ENCODE measurements around the gene SETSIP. TPM values are rescaled to one million over a fixed set of nuclear protein-coding genes. Genes with fewer than 3 reads are reported as not detected.

The SETSIP gene
- total RNA-seq, 6 experiments from 2014 or later: not detected

DNA sequence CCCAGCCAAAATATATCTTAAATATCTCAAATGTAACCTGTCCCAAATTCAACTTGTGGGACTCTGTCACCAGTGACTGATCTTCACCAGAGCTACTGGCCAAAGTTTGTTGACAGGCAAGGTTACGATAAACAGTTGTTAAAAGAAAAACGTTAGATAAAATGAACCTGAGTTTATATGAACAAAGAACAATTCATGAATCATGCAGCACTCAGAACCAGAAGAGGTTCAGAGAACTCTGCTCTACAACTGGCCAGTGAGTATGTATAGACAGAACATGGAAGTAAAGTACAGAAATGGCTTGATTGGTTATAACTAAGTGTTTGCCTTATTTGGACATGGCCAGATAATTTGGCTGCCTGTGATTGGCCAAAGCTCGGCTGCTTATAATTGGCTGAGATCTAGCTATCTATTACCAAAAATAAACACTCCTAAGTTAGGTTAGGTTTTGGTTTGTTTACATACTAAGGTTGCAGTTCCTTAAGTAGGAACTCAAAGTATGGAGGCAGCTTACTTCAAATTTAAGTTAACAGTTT, 30.4 kb upstream of the SETSIP start:
- DNase-seq: no peak
- no peak overlapping the region for H3K4me3 Mint-ChIP-seq
- no peak for TF ChIP-seq CTCF (IDR thresholded peaks at IDR 0.05)
- no peaks in the 10 kb centered on the region for H3K9me3 Mint-ChIP-seq
- H3K27me3 Mint-ChIP-seq (ENCODE audit: insufficient read depth): no peaks in the 10 kb centered on the region
- H3K27ac Mint-ChIP-seq: no peak overlapping the region
- no peaks in the 10 kb centered on the region for H3K4me1 Mint-ChIP-seq (ENCODE audit: low read depth)
- no peaks in the 10 kb centered on the region for H3K36me3 Mint-ChIP-seq (ENCODE audit: low read depth)

DNA sequence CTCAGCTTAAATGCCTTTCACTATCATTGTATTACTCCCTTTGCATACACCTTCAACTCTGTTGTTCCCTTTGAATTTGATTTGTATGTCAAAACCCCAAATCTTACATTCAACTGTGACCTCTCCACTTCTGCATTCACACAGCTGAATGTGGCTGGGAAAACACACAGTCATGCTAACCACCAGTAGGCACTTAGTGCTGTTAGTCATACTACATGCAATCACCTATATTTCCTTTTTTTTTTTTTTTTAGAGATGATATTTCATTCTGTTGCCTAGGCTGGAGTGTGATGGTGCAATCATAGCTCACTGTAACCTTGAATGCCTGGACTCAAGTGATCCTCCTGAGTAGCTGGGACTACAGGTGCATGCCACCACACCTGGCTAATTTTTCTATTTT, 21.1 kb upstream of the SETSIP start:
- H3K4me3 Mint-ChIP-seq: no peak overlapping the region
- no peak for DNase-seq
- no peak for TF ChIP-seq CTCF (IDR thresholded peaks at IDR 0.05)
- H3K4me1 Mint-ChIP-seq (ENCODE audit: low read depth): no peaks in the 10 kb centered on the region
- H3K27me3 Mint-ChIP-seq (ENCODE audit: insufficient read depth): no peaks in the 10 kb centered on the region; the same call in none of the 2 replicates
- H3K27ac Mint-ChIP-seq: no peak overlapping the region
- no peaks in the 10 kb centered on the region for H3K36me3 Mint-ChIP-seq (ENCODE audit: low read depth)
- no peaks in the 10 kb centered on the region for H3K9me3 Mint-ChIP-seq

DNA sequence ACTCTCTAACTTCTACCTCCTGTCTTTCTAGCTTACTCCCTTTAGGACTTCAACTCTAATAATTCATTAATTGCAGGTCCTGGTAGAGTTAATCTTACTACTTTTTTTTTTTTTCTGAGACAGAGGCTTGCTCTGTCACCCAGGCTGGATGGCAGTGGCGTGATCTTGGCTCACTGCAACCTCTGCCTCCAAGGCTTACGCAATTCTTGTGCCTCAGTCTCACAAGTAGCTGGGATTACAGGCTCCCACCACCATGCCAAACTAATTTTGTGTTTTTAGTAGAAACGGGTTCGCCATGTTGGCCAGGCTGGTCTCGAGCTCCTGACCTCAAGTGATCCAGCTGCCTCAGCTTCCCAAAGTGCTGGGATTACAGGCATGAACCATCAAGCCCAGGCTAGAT, 20.7 kb upstream of the SETSIP start:
- Mint-ChIP-seq H3K36me3 (ENCODE audit: low read depth) (no peaks in the 10 kb centered on the region), H3K4me3 (no peak overlapping the region)
- no peak for DNase-seq

GRCh38 chr1:92094595-92094994, 19.4 kb upstream of the SETSIP start:
- no peaks in the 10 kb centered on the region for H3K4me1 Mint-ChIP-seq (ENCODE audit: low read depth)
- no peaks in the 10 kb centered on the region for H3K9me3 Mint-ChIP-seq
- H3K27me3 Mint-ChIP-seq (ENCODE audit: insufficient read depth): no peaks in the 10 kb centered on the region; the same call in none of the 2 replicates
- no peak overlapping the region for H3K27ac Mint-ChIP-seq
- no peak overlapping the region for H3K4me3 Mint-ChIP-seq
- H3K36me3 Mint-ChIP-seq (ENCODE audit: low read depth): no peaks in the 10 kb centered on the region
- no peak for TF ChIP-seq CTCF (IDR thresholded peaks at IDR 0.05)
- no peak for DNase-seq

More for the DNA sequence above, 20.7 kb upstream of the SETSIP start:
- H3K4me1 Mint-ChIP-seq (ENCODE audit: low read depth): no peaks in the 10 kb centered on the region
- no peaks in the 10 kb centered on the region; the same call in none of the 2 replicates for H3K27me3 Mint-ChIP-seq (ENCODE audit: insufficient read depth)
- H3K27ac Mint-ChIP-seq: no peak overlapping the region
- no peaks in the 10 kb centered on the region for H3K9me3 Mint-ChIP-seq
- no peak for TF ChIP-seq CTCF (IDR thresholded peaks at IDR 0.05)

- Mint-ChIP-seq H3K36me3 (ENCODE audit: low read depth) (no peaks in the 10 kb centered on the region), H3K27me3 (ENCODE audit: insufficient read depth) (no peaks in the 10 kb centered on the region; the same call in none of the 2 replicates), H3K4me3 (no peak overlapping the region), H3K9me3 (no peaks in the 10 kb centered on the region), H3K27ac (no peak overlapping the region), H3K4me1 (ENCODE audit: low read depth) (no peaks in the 10 kb centered on the region)
- no peak for DNase-seq
- TF ChIP-seq CTCF (IDR thresholded peaks at IDR 0.05): no peak
Observed at GRCh38 chr1:92094090-92094489, 18.9 kb upstream of the SETSIP start.
